PC-9 (cell line): ENCODE results near the gene NHLRC3. TPM values are rescaled to one million over a fixed set of nuclear protein-coding genes. Genes with fewer than 3 reads are reported as not detected.
A peak's percentile ranks its signal among the peaks of the same experiment; 100 is the strongest.

Source experiments
- BruUV-seq: library from RNA; stranded (reverse); fragments of 400-500 nt; replicated peaks from 2 replicates; lab custom pipeline; 2021; lab: Mats Ljungman, UMichigan
- CTCF ChIA-PET: fragments of 300-600 bp; sonication (Branson Sonifier 250); formaldehyde crosslinking; loops from one replicate; lab custom pipeline; 2022; ENCODE audit warnings: antibody characterized with exemption; lab: Charles Lee
- POLR2A ChIA-PET: fragments of 300-600 bp; sonication (Branson Sonifier 250); formaldehyde crosslinking; loops from one replicate; lab custom pipeline; 2022; ENCODE audit warnings: antibody characterized with exemption; ENCODE audit not compliant: unreplicated experiment; lab: Charles Lee
- DNase-seq, 2 experiments: peaks; one replicate each; pipeline versions ENCODE4 v3.0.0 to v3.0.0-alpha.2; 2015 to 2022; ENCODE audit warnings: mixed read lengths in 1 of 2
- H2AFZ ChIP-seq: fragments of 200-600 bp; sonication (generic); 2 replicates; pipeline ENCODE4 v1.8.1; 2017; ENCODE audit warnings: antibody characterized with exemption
- H3F3A ChIP-seq: fragments of 200-600 bp; sonication (generic); 2 replicates; pipeline ENCODE4 v1.8.1; 2017; ENCODE audit warnings: antibody characterized with exemption, mild to moderate bottlenecking, low read depth; ENCODE audit not compliant: insufficient read depth
- H3K27ac ChIP-seq: fragments of 200-600 bp; sonication (generic); 2 replicates; pipeline ENCODE4 v1.6.1; 2016; ENCODE audit warnings: mixed run types
- H3K27me3 ChIP-seq: fragments of 200-600 bp; sonication (generic); 2 replicates; pipeline ENCODE4 v1.6.1; 2016; ENCODE audit warnings: low read depth, mixed run types; ENCODE audit not compliant: insufficient read depth
- H3K36me3 ChIP-seq: fragments of 200-600 bp; sonication (generic); 2 replicates; pipeline ENCODE4 v1.6.1; 2016; ENCODE audit warnings: low read depth, mixed run types
- H3K4me1 ChIP-seq: fragments of 200-600 bp; sonication (generic); replicated peaks from 2 replicates; pipeline ENCODE4 v1.6.1; 2016; ENCODE audit warnings: mixed run types; ENCODE audit not compliant: insufficient read depth
- H3K4me2 ChIP-seq: fragments of 200-600 bp; sonication (generic); 2 replicates; pipeline ENCODE4 v1.6.1; 2017; ENCODE audit warnings: mixed run types
- H3K4me3 ChIP-seq: fragments of 200-600 bp; sonication (generic); 2 replicates; pipeline ENCODE4 v1.6.1; 2016; ENCODE audit warnings: mixed run types
- H3K79me2 ChIP-seq: fragments of 200-600 bp; sonication (generic); 2 replicates; pipeline ENCODE4 v1.6.1; 2017; ENCODE audit warnings: low read depth, mixed run types
- H3K9me2 ChIP-seq: fragments of 200-600 bp; sonication (generic); 2 replicates; pipeline ENCODE4 v1.8.1; 2017; ENCODE audit warnings: mild to moderate bottlenecking; ENCODE audit not compliant: insufficient read depth
- H3K9me3 ChIP-seq: fragments of 200-600 bp; sonication (generic); 2 replicates; pipeline ENCODE4 v1.8.1; 2016; ENCODE audit warnings: low read depth; ENCODE audit not compliant: insufficient read depth
- H4K20me1 ChIP-seq: fragments of 200-600 bp; sonication (generic); 2 replicates; pipeline ENCODE4 v1.8.1; 2017; ENCODE audit not compliant: insufficient read depth
- CTCF ChIP-seq: fragments of 200-600 bp; sonication (generic); conservative IDR thresholded peaks from 2 replicates; pipeline ENCODE4 v1.6.1; 2017; ENCODE audit warnings: mixed run types, antibody characterized with exemption, mild to moderate bottlenecking, moderate library complexity
- EZH2 ChIP-seq: fragments of 200-600 bp; sonication (generic); IDR thresholded peaks from 2 replicates; pipeline ENCODE4 v1.8.0; 2017; ENCODE audit warnings: antibody characterized with exemption, low read depth
- intact Hi-C: fragments of 100-400 bp; cut with micrococcal nuclease; formaldehyde crosslinking; loops from one replicate; pipeline ENCODE4 v1.10.0; 2022; ENCODE audit not compliant: unreplicated experiment
- total RNA-seq: library from RNA; stranded (reverse); gene quantifications from 2 replicates; pipeline ENCODE4 v1.2.3, GENCODE V29; 2021

Gene NHLRC3
- total RNA-seq, 1 experiment from 2014 or later: 25.6 TPM

GRCh38 chr13:39025433-39025839 lies 12.8 kb upstream of the NHLRC3 start:
- Histone ChIP-seq H3K9me3 (no peaks in the 10 kb centered on the region), H3F3A (peaks cover 24% of the 10 kb centered on the region; the same call in 1 of the 2 replicates), H4K20me1 (peaks cover 8% of the 10 kb centered on the region), H3K9me2 (no peaks in the 10 kb centered on the region), H3K4me3 (no peak overlapping the region), H3K27ac (no peak overlapping the region), H3K79me2 (peaks cover 18% of the 10 kb centered on the region), H3K4me1 (peaks cover 27% of the 10 kb centered on the region), H3K36me3 (peaks cover 52% of the 10 kb centered on the region), H3K4me2 (no peak overlapping the region), H2AFZ (no peak overlapping the region), H3K27me3 (no peaks in the 10 kb centered on the region)
- no peak for DNase-seq
- ChIA-PET CTCF (no interaction called here), POLR2A (no interaction called here)
- intact Hi-C loops: no loop called here
- TF ChIP-seq EZH2 (no peak), CTCF (no peak)
- no TSS peak for BruUV-seq

- no TSS peak for BruUV-seq
- no peak overlapping the region for H2AFZ ChIP-seq
- H4K20me1 ChIP-seq: peaks cover 39% of the 10 kb centered on the region
- H3F3A ChIP-seq: peaks cover 2% of the 10 kb centered on the region; the same call in 1 of the 2 replicates
- no peaks in the 10 kb centered on the region for H3K9me3 ChIP-seq
- H3K4me3 ChIP-seq: no peak overlapping the region
- H3K4me1 ChIP-seq: peaks cover 16% of the 10 kb centered on the region
- intact Hi-C loops: no loop called here
- no peaks in the 10 kb centered on the region for H3K27me3 ChIP-seq
- ChIA-PET CTCF (no interaction called here), POLR2A (no interaction called here)
- peaks cover 84% of the 10 kb centered on the region for H3K79me2 ChIP-seq
- no peak overlapping the region for H3K4me2 ChIP-seq
- no peaks in the 10 kb centered on the region for H3K9me2 ChIP-seq
- no peak for TF ChIP-seq CTCF
- no peak for TF ChIP-seq EZH2
- no peak for DNase-seq
- H3K36me3 ChIP-seq: peaks cover 25% of the 10 kb centered on the region; the same call in 1 of the 2 replicates
- H3K27ac ChIP-seq: no peak overlapping the region
Observed at GRCh38 chr13:39032150-39032549, 6.1 kb upstream of the NHLRC3 start.

- Histone ChIP-seq H3K9me3 (no peaks in the 10 kb centered on the region), H3K4me3 (peak overlapping the region; percentile 90; the same call in 1 of the 2 replicates), H3K36me3 (peaks cover 15% of the 10 kb centered on the region; the same call in 1 of the 2 replicates), H3F3A (0 out of 2 replicates have a peak, but pooled peaks cover 4% of the 10 kb centered on the region), H4K20me1 (peaks cover 39% of the 10 kb centered on the region), H3K27ac (no peak overlapping the region), H3K27me3 (no peaks in the 10 kb centered on the region), H3K9me2 (no peaks in the 10 kb centered on the region), H2AFZ (no peak overlapping the region), H3K4me2 (peak overlapping the region; percentile 96), H3K4me1 (peaks cover 16% of the 10 kb centered on the region), H3K79me2 (peaks cover 91% of the 10 kb centered on the region)
- no peak for DNase-seq
- TF ChIP-seq CTCF: no peak
- no peak for TF ChIP-seq EZH2
- no TSS peak for BruUV-seq
- CTCF ChIA-PET: no interaction called here
- intact Hi-C loops: no loop called here
- POLR2A ChIA-PET: no interaction called here
Observed at GRCh38 chr13:39034085-39034484, 4.2 kb upstream of the NHLRC3 start.
